GM19328 (cell line): ENCODE results near the gene LRCH1.

Experiments used
- ATAC-seq: cut with Tn5 transposase; IDR thresholded peaks from one replicate; pipeline ENCODE4 v1.9.1; 2021; ENCODE audit warnings: mild to moderate bottlenecking, moderate library complexity; ENCODE audit not compliant: unreplicated experiment

Gene LRCH1

DNA sequence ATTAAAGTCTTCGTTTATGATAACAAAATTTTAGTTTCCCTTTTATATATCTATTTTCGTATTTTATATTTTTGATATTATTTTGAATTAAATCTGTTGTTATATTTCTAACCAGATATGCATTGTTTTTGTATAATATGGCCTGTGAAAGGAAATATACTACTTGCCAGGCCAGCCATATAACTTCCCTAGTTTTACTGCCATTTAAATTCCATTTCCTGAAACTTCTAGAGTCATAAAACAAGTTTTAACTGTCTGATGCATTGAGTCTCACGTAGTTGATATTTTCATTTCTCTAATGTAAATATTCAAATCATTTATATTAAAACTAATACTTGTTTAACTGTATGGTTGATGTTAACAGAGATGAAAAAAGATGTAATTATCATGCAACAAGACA is 230.5 kb downstream of the LRCH1 start:
- ATAC-seq: no peak

DNA sequence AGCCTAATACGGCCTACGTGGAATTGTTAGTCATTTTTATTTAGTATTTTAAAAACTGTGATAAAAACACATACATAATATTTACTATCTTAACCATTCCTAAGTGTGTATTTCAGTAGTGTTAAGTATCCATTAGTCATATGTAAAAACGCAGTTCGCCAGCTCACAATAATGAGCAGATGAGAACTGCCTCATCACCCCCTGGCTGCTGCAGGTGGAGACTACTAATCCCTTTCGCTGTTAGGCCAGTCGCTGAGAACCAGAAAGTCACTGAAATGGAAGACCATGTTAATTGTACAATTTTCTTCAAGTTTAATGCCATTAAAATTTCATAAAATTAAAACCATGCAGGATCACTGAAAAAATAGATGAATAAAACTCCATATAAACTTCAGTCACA is 242.4 kb downstream of the LRCH1 start:
- no peak for ATAC-seq

DNA sequence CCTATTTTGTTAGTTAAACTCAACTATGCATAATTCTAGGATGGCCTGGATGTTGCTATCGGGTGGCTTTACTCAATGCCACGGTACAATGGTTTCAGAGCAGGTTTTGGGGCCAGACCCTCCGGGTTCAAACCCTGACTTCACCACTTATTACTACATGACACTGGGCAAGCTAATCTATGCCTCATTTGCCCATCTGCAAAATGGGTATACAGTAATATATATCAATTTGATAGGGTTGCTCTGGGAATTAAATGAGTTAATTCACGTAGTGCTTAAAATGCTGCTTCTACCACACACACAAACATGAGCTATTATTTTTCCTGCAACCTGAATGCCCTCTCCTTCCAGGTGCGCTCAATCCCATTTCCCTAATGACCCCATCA is 243.2 kb downstream of the LRCH1 start:
- ATAC-seq: no peak

DNA sequence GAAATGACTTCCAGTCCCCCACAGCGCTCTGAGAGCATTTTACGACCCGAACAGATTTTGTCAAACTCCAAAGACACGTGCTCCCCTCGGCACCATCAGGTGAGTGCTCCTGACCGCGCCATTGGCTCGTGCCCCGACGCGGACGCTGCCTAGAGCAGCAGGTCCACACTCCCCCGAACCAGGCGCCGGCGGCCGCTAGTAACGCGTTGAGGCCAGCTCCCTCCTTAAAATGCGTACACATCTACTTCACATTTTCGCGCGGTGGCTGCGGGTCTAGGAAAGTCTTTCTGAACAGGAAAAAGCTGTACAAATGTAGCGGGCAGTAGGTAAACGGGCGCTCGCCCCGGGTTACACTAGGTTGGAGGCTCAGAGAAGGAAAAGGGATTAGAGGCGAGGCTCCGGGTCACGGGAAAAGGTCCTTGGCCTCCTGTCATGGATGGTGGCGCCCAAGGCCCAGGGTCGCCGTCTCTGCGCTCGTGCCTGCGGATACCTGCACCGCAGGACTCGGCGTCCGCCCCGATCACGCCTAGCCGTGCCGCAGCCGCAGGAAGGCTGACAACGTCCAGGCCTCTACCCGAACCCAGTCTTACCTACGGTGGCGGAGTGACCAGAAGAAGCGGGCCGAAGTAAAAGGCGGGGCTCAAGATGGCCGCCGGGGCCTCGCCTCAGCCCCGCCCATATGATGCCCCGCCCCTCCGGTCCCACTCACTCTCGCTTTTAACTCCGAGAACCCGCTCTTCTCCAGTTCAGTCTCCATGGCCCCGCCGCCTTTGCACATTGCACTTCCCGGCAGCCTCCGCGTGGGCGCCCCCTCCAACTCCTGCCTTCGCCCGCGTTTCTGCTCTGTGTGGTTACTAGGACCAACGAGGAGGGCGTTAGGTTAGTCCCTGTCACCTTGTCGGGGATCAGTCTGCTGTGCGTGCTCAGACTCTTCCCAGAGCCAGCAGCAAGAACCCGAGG is 243.8 kb downstream of the LRCH1 start, which contains the start of gene ESD:
TSS of gene ESD (minus strand) at position 647 of the 960 bp plus-strand sequence. CDS start 5,748 bp downstream, outside the sequence.
- peak; percentile 90 for ATAC-seq

DNA sequence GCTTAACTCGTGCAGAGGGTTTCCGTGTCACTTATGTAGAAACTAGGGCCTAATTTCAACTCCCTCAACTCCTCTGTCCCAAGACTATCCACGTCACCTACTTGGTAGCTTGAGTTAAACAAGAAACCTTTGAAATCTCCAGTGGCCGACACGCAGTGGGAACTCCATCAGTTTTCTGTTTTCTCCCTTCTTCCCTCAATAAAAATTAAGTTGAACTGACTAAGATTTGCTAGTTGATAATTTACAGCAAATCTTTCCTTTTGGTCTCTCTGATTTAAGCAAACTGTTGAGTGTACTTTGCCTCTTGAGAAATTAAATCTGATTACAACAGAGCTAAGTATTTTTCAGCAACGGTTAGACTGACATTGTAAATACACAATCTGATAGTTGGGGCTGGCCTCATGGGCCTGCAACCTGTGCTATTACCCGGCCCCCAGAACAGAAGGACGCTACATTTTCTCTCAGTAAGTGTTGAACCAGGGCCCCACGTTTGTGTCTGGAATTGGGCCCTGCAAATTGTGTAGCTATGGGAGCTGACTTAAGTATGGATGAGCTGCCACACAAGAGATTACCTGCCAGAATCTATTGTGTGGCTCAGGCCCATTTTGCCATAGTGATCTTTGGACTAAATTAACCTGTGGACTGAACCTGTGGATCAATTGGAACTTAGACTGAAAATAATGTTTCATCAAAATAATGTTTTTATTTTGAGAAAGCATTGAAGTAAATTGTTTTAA is 244.7 kb downstream of the LRCH1 start:
- no peak for ATAC-seq

DNA sequence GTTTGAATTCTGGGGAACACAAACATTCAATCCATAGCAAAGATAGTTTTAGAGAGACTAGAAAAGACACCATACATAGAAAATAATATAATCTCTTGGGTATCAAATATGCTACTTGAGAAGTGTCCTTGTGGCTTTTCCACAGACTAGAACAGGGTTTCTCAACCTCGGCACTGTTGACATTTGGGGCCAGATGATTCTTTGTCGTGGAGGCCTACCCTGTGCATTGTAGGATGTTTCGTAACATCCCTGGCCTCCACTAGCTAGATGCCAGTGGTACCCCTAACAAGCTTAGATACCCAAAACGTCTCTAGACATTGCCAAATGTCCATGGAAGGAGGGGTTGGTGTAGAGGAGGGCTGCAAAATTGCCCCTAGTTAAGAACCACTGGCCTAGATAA is 246.2 kb downstream of the LRCH1 start:
- ATAC-seq: no peak

DNA sequence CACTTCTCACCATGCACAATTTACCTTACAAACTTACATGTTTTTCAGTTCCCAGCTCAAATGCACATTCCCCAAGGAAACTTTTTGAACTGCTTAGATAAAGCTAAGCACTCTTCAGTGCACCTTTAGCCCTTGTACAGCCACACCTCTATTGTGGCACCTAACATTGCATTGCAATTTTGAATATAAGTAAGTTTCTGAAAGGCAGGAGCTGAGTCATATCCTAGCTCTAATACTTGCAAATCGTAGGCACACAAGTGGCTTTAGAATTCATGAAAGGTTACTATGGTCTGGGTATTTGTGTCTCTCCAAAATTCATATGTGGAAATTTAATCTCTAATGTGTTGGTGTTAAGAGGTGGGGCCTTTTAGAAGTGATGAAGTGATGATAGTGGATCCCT is 248.9 kb downstream of the LRCH1 start:
- ATAC-seq: no peak
